Cardiac muscle cell (in vitro differentiated cells and primary cell): ENCODE results near the gene TRAF2. TPM values are rescaled to one million over a fixed set of nuclear protein-coding genes. Genes with fewer than 3 reads are reported as not detected.

ENCODE experiments used
- DNase-seq, 2 donors: peaks; one replicate each; pipeline versions ENCODE4 v3.0.0 to v3.0.0-alpha.2; 2010 to 2017; ENCODE audit warnings: low read depth in 1 of 2, low spot score in 1 of 2
- H3K27ac ChIP-seq: fragments of 200-600 bp; sonication (generic); 2 replicates; pipeline ENCODE4 v1.5.1; 2016
- H3K27me3 ChIP-seq: fragments of 200-600 bp; sonication (generic); 2 replicates; pipeline ENCODE4 v1.6.0; 2016; ENCODE audit warnings: control low read depth
- H3K36me3 ChIP-seq: fragments of 200-600 bp; sonication (generic); 2 replicates; pipeline ENCODE4 v1.5.1; 2016; ENCODE audit warnings: control low read depth
- H3K4me1 ChIP-seq: fragments of 200-600 bp; sonication (generic); 2 replicates; pipeline ENCODE4 v1.8.1; 2017; ENCODE audit warnings: low read depth, mild to moderate bottlenecking, mixed run types
- H3K4me3 ChIP-seq: fragments of 200-600 bp; sonication (generic); 2 replicates; pipeline ENCODE4 v1.5.1; 2016; ENCODE audit warnings: mild to moderate bottlenecking
- H3K9me3 ChIP-seq: fragments of 200-600 bp; sonication (generic); 2 replicates; pipeline ENCODE4 v1.5.1; 2017; ENCODE audit warnings: low read depth, mild to moderate bottlenecking, control low read depth
- CTCF ChIP-seq: IDR thresholded peaks from 2 replicates; pipeline ENCODE4 v1.5.1; 2012; ENCODE audit warnings: low read depth, mild to moderate bottlenecking, low read length
- polyA plus RNA-seq: library from polyadenylated mRNA; unstranded; fragments of >200 nt; fragmentation: Nextera tagmentation; extraction: Ambion mirVana; gene quantifications from 2 replicates; pipeline ENCODE4 v1.2.1, GENCODE V29; 2016
- total RNA-seq: library from RNA; depleted of rRNA; stranded (reverse); fragments of >200 nt; gene quantifications from 2 replicates; pipeline ENCODE4 v1.2.3, GENCODE V29; 2016

The TRAF2 gene
- total and polyA plus RNA-seq, 2 experiments from 2014 or later = 25.6 to 37.2 TPM

- no peak for TF ChIP-seq CTCF
- Histone ChIP-seq H3K9me3 (no peaks in the 10 kb centered on the region), H3K27me3 (no peaks in the 10 kb centered on the region), H3K4me1 (peaks cover 4% of the 10 kb centered on the region), H3K36me3 (no peaks in the 10 kb centered on the region), H3K27ac (no peak overlapping the region), H3K4me3 (no peak overlapping the region)
- no peak for DNase-seq
Observed at GRCh38 chr9:136968333-136969127, 82.2 kb downstream of the TRAF2 start.

- H3K4me1 ChIP-seq = peaks cover 4% of the 10 kb centered on the region
- no peak for TF ChIP-seq CTCF
- H3K9me3 ChIP-seq = no peaks in the 10 kb centered on the region
- no peak for DNase-seq
- H3K27me3 ChIP-seq = no peaks in the 10 kb centered on the region
- H3K4me3 ChIP-seq = no peak overlapping the region
- H3K36me3 ChIP-seq = no peaks in the 10 kb centered on the region
- no peak overlapping the region for H3K27ac ChIP-seq
Observed at GRCh38 chr9:136969150-136969549, 82.8 kb downstream of the TRAF2 start.

- Histone ChIP-seq H3K36me3 (no peaks in the 10 kb centered on the region), H3K4me3 (no peak overlapping the region), H3K4me1 (peaks cover 4% of the 10 kb centered on the region), H3K27me3 (no peaks in the 10 kb centered on the region), H3K27ac (no peak overlapping the region), H3K9me3 (no peaks in the 10 kb centered on the region)
- DNase-seq = no peak
- TF ChIP-seq CTCF = no peak
Observed at GRCh38 chr9:136969774-136970173, 83.5 kb downstream of the TRAF2 start.

- no peaks in the 10 kb centered on the region for H3K27me3 ChIP-seq
- no peaks in the 10 kb centered on the region for H3K36me3 ChIP-seq
Observed at GRCh38 chr9:136970361-136970760, 84.0 kb downstream of the TRAF2 start.

GRCh38 chr9:136971746-136972145 is 85.4 kb downstream of the TRAF2 start:
- no peaks in the 10 kb centered on the region for H3K27me3 ChIP-seq
- DNase-seq = no peak
- no peaks in the 10 kb centered on the region for H3K4me1 ChIP-seq
- no peak for TF ChIP-seq CTCF
- H3K9me3 ChIP-seq = no peaks in the 10 kb centered on the region
- no peak overlapping the region for H3K4me3 ChIP-seq
- H3K36me3 ChIP-seq = no peaks in the 10 kb centered on the region
- H3K27ac ChIP-seq = no peak overlapping the region

More at GRCh38 chr9:136970361-136970760, 84.0 kb downstream of the TRAF2 start:
- no peak for DNase-seq
- no peak for TF ChIP-seq CTCF
- Histone ChIP-seq H3K27ac (no peak overlapping the region), H3K9me3 (no peaks in the 10 kb centered on the region), H3K4me3 (no peak overlapping the region), H3K4me1 (peaks cover 4% of the 10 kb centered on the region)
